ENCODE measurements around the gene CANT1.

DNA sequence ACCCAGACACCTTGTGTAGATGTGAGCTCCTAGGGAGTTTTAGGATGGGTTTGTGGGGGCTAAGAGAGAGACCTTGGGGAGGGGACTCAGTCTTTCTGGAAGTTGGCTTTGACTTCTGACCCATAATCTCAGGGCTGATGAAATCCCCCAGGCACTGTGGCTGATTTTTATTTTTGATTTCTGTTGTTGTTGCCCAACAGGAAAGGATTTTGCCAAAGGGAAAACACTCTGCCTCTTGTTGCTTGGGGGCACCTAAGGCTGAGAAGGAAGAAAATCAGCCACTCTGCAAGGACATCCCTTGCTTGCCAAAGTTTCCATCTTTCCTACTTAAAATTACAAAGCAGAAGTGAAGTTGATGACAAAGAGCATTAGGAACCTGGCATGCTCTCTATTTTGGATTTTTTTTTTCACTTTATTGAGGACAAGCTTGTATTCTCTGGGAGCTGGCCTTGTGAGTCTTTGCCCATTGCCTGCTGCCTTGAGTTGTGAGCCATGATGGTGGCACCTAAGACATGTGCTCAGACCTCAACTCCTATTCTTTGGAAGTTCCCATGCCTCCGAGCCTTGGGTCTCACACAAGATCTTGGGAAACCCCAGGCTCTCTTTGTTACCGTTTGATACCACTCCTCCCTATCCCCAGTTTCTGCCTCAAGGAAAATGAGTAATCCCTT is 11.2 kb upstream of the CANT1 start:
- TF ChIP-seq, protein P1, sequence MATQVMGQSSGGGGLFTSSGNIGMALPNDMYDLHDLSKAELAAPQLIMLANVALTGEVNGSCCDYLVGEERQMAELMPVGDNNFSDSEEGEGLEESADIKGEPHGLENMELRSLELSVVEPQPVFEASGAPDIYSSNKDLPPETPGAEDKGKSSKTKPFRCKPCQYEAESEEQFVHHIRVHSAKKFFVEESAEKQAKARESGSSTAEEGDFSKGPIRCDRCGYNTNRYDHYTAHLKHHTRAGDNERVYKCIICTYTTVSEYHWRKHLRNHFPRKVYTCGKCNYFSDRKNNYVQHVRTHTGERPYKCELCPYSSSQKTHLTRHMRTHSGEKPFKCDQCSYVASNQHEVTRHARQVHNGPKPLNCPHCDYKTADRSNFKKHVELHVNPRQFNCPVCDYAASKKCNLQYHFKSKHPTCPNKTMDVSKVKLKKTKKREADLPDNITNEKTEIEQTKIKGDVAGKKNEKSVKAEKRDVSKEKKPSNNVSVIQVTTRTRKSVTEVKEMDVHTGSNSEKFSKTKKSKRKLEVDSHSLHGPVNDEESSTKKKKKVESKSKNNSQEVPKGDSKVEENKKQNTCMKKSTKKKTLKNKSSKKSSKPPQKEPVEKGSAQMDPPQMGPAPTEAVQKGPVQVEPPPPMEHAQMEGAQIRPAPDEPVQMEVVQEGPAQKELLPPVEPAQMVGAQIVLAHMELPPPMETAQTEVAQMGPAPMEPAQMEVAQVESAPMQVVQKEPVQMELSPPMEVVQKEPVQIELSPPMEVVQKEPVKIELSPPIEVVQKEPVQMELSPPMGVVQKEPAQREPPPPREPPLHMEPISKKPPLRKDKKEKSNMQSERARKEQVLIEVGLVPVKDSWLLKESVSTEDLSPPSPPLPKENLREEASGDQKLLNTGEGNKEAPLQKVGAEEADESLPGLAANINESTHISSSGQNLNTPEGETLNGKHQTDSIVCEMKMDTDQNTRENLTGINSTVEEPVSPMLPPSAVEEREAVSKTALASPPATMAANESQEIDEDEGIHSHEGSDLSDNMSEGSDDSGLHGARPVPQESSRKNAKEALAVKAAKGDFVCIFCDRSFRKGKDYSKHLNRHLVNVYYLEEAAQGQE (IDR thresholded peaks at IDR 0.05; ENCODE audit: low read depth): no peak
- TF ChIP-seq POLR2A (IDR thresholded peaks at IDR 0.05; ENCODE audit: borderline replicate concordance, extremely low read depth, insufficient read depth, insufficient read length): no peak
- no peak for TF ChIP-seq YY1 (IDR thresholded peaks at IDR 0.05; ENCODE audit: extremely low read depth, insufficient replicate concordance, low read depth, low read length)
- TF ChIP-seq POLR2AphosphoS5 (IDR thresholded peaks at IDR 0.05; ENCODE audit: low read depth, low read length): no peak
- no peak for TF ChIP-seq TCF7L2 (IDR thresholded peaks at IDR 0.05; ENCODE audit: borderline replicate concordance, extremely low read depth, insufficient read depth, insufficient read length)

All from HCT116 (cell line).